ENCODE measurements around the gene EYS.

The EYS gene

DNA sequence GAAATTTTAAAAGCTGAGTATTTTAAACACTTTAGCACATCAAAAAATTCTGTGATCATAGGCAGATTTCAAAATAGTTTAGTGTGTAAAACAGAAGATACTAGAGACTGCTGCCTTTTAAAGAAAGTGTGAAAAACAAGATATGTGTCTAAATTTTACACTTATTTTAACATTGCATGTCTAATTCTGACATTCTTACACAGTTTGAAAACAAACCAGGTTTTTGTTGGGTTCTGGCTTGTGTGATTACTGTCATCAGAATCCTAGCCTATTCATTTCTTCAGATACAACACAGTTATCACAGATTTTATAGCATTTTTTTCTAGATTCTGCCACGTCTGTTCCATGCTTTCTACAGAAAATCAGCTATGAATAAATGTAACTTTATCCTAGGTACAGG lies 257.1 kb downstream of the EYS start:
- Histone ChIP-seq H3F3A (ENCODE audit: low read depth) (no peaks in the 10 kb centered on the region), H3K9me2 (replicated peaks; ENCODE audit: low read depth, low read length) (no peaks in the 10 kb centered on the region), H3K36me3 (ENCODE audit: insufficient read depth, low read length) (no peaks in the 10 kb centered on the region), H3K27me3 (ENCODE audit: insufficient read depth, low read length, poor library complexity, severe bottlenecking) (no peaks in the 10 kb centered on the region), H3K4me3 (ENCODE audit: low read length, poor library complexity, severe bottlenecking) (no peak overlapping the region), H3K4me2 (ENCODE audit: low read depth, low read length, poor library complexity, severe bottlenecking) (no peak overlapping the region), H2AFZ (ENCODE audit: low read length) (no peak overlapping the region), H3K79me2 (ENCODE audit: insufficient read depth, low read length) (no peaks in the 10 kb centered on the region), H4K20me1 (ENCODE audit: insufficient read depth, low read length, poor library complexity, severe bottlenecking) (no peaks in the 10 kb centered on the region), H3K9me3 (ENCODE audit: insufficient read depth, low read depth, low read length) (no peaks in the 10 kb centered on the region), H3K4me1 (ENCODE audit: insufficient read depth, low read length, poor library complexity, severe bottlenecking) (no peaks in the 10 kb centered on the region), H3K9ac (ENCODE audit: low read depth, low read length, poor library complexity, severe bottlenecking) (no peak overlapping the region)
- TF ChIP-seq EZH2phosphoT487 (IDR thresholded peaks at IDR 0.05; ENCODE audit: borderline replicate concordance): no peak
- TF ChIP-seq, protein P1, sequence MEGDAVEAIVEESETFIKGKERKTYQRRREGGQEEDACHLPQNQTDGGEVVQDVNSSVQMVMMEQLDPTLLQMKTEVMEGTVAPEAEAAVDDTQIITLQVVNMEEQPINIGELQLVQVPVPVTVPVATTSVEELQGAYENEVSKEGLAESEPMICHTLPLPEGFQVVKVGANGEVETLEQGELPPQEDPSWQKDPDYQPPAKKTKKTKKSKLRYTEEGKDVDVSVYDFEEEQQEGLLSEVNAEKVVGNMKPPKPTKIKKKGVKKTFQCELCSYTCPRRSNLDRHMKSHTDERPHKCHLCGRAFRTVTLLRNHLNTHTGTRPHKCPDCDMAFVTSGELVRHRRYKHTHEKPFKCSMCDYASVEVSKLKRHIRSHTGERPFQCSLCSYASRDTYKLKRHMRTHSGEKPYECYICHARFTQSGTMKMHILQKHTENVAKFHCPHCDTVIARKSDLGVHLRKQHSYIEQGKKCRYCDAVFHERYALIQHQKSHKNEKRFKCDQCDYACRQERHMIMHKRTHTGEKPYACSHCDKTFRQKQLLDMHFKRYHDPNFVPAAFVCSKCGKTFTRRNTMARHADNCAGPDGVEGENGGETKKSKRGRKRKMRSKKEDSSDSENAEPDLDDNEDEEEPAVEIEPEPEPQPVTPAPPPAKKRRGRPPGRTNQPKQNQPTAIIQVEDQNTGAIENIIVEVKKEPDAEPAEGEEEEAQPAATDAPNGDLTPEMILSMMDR (conservative IDR thresholded peaks at IDR 0.05; ENCODE audit: low read length): no peak

DNA sequence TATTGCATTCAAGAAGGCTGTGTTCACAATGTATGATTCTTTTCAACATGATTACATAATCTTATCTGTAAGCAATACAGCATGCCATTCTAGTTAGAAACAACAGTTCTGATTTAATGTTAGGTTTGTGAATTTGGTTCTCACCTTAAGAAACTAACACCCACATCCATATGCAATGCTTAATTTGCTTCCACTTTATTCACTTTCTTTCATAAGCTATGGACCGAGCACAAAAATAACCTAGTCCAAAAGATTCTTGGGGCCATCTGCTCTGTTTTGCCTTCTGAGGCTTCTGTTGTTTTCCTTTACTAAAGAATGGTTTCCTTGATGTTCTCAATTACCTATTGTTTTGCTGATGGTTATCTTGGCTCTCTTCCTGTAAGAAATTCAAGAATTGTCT lies 258.2 kb downstream of the EYS start:
- TF ChIP-seq, protein P1 (conservative IDR thresholded peaks at IDR 0.05; ENCODE audit: low read length): no peak
- no peak for TF ChIP-seq EZH2phosphoT487 (IDR thresholded peaks at IDR 0.05; ENCODE audit: borderline replicate concordance)
- Histone ChIP-seq H3K79me2 (ENCODE audit: insufficient read depth, low read length) (no peaks in the 10 kb centered on the region), H3K9ac (ENCODE audit: low read depth, low read length, poor library complexity, severe bottlenecking) (no peak overlapping the region), H3K4me2 (ENCODE audit: low read depth, low read length, poor library complexity, severe bottlenecking) (no peak overlapping the region), H3K9me3 (ENCODE audit: insufficient read depth, low read depth, low read length) (no peaks in the 10 kb centered on the region), H2AFZ (ENCODE audit: low read length) (no peak overlapping the region), H3K27me3 (ENCODE audit: insufficient read depth, low read length, poor library complexity, severe bottlenecking) (no peaks in the 10 kb centered on the region), H3K9me2 (replicated peaks; ENCODE audit: low read depth, low read length) (no peaks in the 10 kb centered on the region), H3K4me3 (ENCODE audit: low read length, poor library complexity, severe bottlenecking) (no peak overlapping the region), H4K20me1 (ENCODE audit: insufficient read depth, low read length, poor library complexity, severe bottlenecking) (no peaks in the 10 kb centered on the region), H3K4me1 (ENCODE audit: insufficient read depth, low read length, poor library complexity, severe bottlenecking) (no peaks in the 10 kb centered on the region), H3F3A (ENCODE audit: low read depth) (no peaks in the 10 kb centered on the region), H3K36me3 (ENCODE audit: insufficient read depth, low read length) (no peaks in the 10 kb centered on the region)

DNA sequence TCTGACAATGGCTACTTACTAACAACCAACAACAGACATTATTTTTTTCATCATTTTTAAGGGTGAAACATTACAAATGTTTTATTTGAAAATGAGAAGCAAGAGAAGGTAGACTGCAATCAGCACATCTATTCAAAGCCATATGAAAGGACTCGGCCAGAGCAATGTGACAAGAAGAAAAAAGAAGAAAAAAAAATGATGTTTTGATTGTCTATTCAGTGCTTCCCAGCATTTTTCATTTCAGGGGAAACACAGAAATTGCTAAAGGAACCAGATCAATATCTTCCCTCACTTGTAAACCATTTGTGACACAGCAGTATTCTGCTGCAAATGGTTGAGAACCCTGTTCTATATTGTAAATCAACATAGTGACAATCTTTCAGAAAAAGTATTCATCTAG lies 270.7 kb downstream of the EYS start:
- H3K79me2 ChIP-seq (ENCODE audit: insufficient read depth, low read length): no peaks in the 10 kb centered on the region
- no peak overlapping the region for H3K4me2 ChIP-seq (ENCODE audit: low read depth, low read length, poor library complexity, severe bottlenecking)
- no peaks in the 10 kb centered on the region for H3F3A ChIP-seq (ENCODE audit: low read depth)
- H3K36me3 ChIP-seq (ENCODE audit: insufficient read depth, low read length): no peaks in the 10 kb centered on the region
- no peaks in the 10 kb centered on the region for H3K4me1 ChIP-seq (ENCODE audit: insufficient read depth, low read length, poor library complexity, severe bottlenecking)
- TF ChIP-seq, protein P1 (conservative IDR thresholded peaks at IDR 0.05; ENCODE audit: low read length): no peak
- TF ChIP-seq EZH2phosphoT487 (IDR thresholded peaks at IDR 0.05; ENCODE audit: borderline replicate concordance): no peak
- H2AFZ ChIP-seq (ENCODE audit: low read length): no peak overlapping the region
- no peaks in the 10 kb centered on the region for H3K27me3 ChIP-seq (ENCODE audit: insufficient read depth, low read length, poor library complexity, severe bottlenecking)
- no peak overlapping the region for H3K9ac ChIP-seq (ENCODE audit: low read depth, low read length, poor library complexity, severe bottlenecking)
- no peaks in the 10 kb centered on the region for H3K9me2 ChIP-seq (replicated peaks; ENCODE audit: low read depth, low read length)
- H3K9me3 ChIP-seq (ENCODE audit: insufficient read depth, low read depth, low read length): no peaks in the 10 kb centered on the region
- H4K20me1 ChIP-seq (ENCODE audit: insufficient read depth, low read length, poor library complexity, severe bottlenecking): no peaks in the 10 kb centered on the region
- H3K4me3 ChIP-seq (ENCODE audit: low read length, poor library complexity, severe bottlenecking): no peak overlapping the region

Measured in Loucy (cell line).